ENCODE data around the gene PPP1R26.

GRCh38 chr9:135516132-135516860, 36.7 kb downstream of the PPP1R26 start:
- TF ChIP-seq, protein P1, sequence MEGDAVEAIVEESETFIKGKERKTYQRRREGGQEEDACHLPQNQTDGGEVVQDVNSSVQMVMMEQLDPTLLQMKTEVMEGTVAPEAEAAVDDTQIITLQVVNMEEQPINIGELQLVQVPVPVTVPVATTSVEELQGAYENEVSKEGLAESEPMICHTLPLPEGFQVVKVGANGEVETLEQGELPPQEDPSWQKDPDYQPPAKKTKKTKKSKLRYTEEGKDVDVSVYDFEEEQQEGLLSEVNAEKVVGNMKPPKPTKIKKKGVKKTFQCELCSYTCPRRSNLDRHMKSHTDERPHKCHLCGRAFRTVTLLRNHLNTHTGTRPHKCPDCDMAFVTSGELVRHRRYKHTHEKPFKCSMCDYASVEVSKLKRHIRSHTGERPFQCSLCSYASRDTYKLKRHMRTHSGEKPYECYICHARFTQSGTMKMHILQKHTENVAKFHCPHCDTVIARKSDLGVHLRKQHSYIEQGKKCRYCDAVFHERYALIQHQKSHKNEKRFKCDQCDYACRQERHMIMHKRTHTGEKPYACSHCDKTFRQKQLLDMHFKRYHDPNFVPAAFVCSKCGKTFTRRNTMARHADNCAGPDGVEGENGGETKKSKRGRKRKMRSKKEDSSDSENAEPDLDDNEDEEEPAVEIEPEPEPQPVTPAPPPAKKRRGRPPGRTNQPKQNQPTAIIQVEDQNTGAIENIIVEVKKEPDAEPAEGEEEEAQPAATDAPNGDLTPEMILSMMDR (IDR thresholded peaks at IDR 0.05): no peak
- no peak for TF ChIP-seq POLR2A (IDR thresholded peaks at IDR 0.05)
